Fibroblast of skin of left quadriceps (primary cell): Measurements from ENCODE around the gene ZDHHC1.
"Not testable (repeated sequence)": the region's sequence is repeated elsewhere in the genome, so short reads cannot be mapped to it uniquely, and the experiment has no call there.

Source experiments
- DNase-seq, 2 experiments: peaks; one replicate each; pipeline ENCODE4 v3.0.0-alpha.2; 2013; ENCODE audit warnings: low read depth in 2 of 2

Gene ZDHHC1

DNA sequence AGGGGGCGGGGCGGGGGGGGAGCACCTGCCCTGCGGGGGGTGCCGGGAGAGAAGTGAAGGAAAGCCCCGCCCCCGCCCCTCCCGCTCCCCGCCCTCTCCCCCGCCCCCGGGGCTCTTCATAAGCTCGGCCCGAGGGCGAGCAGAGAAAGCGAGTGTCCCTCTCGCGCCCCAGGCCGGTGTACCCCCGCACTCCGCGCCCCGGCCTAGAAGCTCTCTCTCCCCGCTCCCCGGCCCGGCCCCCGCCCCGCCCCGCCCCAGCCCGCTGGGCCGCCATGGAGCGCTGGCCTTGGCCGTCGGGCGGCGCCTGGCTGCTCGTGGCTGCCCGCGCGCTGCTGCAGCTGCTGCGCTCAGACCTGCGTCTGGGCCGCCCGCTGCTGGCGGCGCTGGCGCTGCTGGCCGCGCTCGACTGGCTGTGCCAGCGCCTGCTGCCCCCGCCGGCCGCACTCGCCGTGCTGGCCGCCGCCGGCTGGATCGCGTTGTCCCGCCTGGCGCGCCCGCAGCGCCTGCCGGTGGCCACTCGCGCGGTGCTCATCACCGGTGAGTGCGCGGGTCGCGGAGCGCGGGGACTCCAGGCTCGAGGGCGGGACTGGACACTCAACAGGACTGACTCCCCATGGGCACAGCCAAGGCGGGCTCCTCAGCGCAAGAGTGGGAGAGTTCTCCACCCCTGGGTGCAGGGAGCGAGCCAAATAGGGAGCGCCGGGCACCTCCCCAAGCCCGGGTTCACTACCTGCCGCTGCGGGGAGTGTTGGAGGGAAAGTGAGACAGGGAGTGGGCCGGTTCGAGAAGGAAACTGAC is 14.9 kb upstream of the ZDHHC1 start, which contains the start of gene HSD11B2:
HSD11B2 (plus strand) TSS at position 145 of the 798 bp plus-strand sequence; CDS start at position 273, 128 bp downstream.
- DNase-seq, result no peak

DNA sequence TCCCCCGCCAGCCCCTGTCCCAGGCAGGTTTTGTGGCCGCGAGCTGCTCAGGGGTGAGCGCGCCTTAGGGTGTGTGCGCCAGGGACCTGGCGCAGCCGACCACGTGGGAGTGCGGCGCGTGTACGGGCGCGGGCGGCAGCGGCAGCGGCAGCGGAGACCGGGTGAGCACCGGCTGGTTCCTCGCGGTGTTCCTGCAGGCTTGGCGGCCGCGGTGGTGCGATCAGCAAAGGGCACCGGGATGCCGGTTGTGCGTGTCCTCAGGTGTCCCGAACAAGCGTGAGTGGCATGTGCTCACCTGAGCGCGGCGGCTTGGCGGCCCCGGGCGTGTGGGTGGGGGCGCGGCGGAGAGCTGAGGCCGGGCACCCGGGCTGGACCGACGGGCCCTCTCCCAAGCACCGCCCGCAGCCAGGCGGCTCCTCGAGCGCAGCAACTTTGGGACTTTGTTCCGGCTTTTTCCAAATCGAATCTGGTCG is 14.3 kb upstream of the ZDHHC1 start:
- DNase-seq, result no peak

DNA sequence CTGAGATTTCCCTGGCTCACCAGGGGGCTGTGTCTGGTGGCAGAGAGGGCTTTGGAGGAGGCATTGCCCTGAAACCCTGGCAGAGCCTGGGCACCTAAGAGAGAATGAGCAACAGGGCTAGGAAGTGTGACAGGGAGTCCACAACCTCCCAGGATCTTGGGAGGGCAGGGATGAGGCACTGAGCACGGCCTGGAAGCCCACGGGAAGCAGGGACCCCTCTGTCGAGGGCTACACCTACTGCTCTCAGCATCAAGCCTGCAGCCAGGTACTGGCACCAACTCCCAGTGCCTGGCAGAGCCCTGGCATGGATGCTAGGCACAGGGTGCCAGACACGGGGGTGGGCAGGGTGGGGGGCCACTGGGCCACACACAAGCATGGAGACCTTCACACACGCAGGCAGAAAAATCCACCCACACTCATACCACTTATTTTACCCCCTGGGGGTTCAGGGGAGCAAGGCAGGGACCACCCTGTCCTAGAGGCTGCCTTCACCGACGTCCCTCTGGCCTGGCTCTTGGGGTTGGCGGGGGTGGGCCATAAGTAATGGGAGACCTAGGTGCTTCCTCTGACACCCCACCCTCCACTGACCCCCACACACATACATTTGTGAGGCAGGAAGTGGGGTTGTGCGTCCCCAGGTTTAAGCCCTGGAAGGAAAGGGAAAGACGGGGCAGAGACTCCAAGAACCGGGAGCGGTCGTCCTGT is 13.7 kb upstream of the ZDHHC1 start:
- DNase-seq, result no peak

DNA sequence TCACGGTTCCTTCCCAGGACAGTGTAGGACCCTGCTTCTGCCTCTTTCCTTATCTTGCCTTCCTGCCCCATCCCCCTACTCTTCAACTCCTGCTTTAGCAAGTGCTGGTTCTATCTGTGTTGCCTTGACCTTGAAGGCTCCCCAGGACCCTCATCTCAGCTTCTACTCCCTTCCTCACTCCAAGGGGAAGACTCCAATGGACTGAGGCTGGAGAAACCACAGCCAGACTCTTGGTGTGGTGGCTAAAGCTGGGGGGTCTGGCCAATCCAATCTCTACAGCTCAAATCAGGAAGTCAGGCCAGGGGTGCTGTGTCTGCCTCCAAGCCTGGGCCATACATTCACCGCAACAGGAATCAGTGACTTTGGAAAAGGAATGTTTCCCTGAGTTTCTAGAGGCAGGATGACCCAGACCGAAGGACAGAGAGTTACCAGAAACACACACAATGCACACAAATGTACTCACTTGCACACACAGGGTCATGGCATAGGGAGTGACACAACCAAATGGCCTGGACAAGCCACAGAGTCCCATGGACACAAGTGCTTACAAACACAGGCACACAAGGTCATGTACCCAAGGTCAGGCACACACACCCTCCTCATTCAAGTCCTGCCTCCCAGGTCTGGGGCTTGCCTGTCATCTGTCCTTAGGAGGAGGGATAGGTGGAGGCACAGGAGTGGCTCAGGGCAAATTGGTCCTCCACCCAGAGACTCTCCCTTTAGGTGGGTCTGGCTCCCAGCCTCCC is 12.9 kb upstream of the ZDHHC1 start:
- DNase-seq, result no peak

DNA sequence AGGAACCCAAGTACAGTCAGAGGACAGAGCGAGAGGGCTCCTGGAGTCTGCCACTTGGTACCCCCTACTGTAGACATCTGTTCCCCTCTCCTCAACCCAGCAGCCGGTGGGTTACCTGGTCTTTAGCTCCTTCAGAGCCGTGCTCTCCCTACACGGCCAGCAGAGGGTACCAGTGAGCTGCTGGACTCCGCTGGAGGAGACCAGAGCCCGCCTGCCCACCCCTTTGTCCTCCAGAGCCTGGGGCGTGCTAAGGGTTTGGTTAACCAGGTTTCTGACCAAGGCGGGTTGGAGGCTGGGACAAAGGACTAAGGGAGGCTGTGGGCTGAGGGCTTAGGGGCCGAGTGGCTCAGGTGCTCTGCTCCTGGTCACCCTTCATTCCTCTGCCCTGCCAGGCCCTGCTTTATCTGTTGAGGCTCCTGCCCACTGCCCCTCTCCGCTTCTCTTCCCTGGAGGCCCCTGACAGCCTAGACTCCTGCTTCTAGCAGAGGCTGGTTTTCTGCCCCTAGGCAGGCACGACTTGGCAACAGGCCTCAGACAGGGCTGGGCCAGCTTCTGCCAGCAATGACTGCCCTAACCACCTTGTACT is 12.0 kb upstream of the ZDHHC1 start:
- no peak for DNase-seq

DNA sequence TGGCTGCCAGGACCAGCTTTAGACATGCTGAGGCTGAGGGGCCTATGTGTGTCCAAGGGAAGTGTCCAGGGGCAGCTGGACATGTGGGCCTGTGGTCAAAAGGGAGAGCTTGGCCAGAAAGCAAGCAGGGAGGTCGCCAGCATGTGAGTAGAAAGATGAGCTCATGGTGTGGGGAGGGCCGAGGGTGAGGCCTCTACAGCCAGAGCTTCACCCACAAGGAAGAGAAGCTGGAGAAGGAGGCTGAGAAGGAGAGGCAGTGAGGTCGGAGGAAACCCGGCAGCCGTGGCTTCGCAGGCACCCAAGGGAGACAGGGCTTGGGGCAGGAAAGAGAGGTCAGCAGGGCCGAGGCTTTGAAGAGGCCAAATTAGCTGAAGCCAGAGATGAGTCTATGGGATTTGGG is 10.7 kb upstream of the ZDHHC1 start:
- no peak for DNase-seq

DNA sequence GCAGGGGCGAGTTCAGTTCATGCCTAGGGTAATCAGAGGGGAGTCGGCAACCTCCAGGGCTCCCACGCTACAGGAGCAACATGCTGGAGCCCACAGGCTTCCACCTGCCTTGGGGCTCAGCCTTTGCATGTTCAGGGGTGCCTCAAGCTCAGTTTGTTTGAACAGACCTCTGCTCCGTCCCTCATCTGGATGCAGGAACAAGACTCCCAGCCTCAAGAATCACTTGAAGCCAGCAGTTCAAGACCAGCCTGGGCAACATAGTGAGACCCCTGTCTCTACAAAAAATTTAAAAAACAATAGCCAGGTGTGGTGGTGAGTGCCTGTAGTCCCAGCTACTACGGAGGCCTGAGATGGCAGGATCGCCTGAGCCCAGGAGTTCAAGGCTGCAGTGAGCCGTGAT is 9.7 kb upstream of the ZDHHC1 start:
- no peak for DNase-seq

DNA sequence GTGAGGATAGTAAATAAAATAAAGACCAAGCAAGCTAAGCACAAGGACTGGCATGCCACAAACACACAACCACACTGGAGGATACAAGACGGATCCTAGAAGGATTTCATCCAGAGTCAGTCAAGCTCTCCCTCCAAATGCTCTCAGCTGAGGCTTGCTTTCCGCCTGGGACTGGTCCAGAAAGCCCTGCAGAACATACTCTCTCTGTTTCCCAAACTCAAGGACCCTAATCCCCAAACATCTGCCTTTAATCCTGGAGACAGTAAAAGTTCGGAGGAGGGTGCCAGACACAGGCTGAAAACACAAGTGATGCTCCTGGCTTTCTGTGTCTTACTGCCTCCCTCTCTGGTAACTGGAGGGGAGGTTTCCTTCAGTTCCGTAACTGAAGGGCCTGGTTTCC is 9.3 kb upstream of the ZDHHC1 start:
- DNase-seq, result no peak

DNA sequence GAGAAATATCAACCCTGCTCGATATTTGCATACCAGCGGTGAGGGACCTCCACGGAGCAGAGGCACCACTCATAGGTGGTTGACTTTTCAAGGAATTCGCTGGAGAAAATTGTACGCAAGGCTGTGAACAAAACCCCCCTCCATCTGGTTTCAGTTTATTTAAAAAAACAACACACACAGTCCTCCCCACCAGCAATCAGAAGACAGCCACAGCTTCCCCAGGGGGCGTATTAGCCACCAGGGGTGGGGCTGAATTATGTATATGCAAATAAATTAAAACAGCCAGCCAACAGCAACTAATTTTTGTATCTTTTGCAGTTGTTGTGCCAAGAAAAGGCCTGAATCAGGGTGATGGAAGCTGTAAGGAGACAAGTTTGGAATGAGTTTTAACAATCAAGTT is 8.8 kb upstream of the ZDHHC1 start:
- DNase-seq, result peak; percentile 80 to 81

DNA sequence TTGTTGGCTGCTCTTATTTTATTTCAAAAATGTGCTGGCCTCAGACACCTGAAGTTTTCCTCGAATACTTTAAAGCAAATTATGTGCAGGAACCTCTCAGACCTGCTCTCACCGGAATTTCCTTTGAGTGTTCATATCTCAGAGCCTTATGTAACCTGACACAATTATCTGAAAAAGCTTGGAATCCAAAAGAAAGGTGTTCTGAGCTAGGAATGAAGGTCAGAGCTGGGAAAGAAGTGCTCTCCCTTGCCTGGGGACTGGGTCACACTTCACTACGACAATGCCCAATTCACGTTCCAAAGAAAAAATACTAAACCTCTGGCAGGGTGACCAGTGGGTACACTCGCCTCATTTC is 8.0 kb upstream of the ZDHHC1 start:
- DNase-seq, result no peak

DNA sequence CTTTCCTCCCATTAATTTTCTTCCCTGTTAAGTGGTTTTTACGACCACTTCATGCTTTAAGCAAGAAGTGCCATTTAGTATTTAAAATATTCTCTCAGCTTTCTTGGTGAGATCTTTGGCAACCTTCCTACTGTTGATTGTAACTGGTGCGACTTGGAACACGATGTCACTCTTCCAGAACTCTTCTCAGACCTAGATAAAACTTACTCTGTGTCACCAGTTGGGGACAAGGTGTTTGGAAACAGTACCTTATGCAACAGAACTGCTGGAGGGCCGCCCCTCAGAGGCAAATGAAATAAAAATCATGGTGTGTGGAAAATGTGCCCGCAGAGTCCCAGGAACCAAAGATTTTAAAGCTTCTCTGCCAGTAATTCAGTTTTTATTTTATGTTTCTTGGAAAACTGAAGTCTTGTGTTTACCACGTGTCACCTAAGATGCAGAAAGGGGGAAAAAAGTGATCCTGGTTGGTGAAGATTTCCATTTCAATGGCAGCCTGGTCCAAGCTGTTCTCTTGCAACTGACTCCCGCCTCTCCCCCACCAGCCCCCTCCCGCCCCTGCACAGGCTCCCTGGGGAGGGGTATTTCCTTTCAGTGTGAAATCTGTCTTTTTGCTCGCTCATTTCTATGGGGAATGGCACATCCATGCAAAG is 7.5 kb upstream of the ZDHHC1 start:
- DNase-seq, result no peak

DNA sequence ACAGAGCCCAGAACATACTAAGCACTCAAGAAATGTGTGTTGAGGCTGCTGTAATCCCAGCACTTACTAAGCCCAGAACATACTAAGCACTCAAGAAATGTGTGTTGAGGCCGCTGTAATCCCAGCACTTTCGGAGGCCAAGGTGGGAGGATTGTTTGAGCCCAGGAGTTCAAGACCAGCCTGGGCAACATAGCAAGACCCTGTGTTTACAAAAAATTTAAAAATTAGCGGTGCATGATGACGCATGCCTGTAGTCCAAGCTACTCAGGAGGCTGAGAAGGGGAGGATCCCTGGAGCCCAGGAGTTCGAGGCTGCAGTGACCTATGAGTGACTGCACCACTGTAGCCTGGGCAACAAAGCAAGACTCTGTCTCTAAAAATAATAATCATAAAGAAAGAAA is 6.7 kb upstream of the ZDHHC1 start:
- DNase-seq, result no peak

DNA sequence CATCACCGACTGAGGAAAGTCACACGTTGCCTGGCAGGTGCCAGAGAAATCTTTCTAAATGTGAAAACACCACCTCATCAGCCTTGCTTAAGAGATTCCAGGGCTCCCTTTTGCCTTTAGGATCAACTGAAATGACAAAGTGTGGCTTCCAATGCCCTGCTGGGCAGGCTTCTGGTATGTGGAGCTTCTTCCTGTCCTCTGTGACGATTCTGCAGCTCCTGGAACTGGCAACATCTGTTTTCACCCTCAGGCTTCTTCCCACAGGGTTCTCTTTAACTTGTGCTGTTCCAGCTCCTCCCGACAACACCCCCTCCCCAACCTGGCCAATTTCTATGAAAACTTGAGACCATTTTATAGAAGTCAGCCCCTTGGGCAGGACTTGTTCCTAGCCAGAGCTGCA is 4.8 kb upstream of the ZDHHC1 start:
- no peak for DNase-seq

DNA sequence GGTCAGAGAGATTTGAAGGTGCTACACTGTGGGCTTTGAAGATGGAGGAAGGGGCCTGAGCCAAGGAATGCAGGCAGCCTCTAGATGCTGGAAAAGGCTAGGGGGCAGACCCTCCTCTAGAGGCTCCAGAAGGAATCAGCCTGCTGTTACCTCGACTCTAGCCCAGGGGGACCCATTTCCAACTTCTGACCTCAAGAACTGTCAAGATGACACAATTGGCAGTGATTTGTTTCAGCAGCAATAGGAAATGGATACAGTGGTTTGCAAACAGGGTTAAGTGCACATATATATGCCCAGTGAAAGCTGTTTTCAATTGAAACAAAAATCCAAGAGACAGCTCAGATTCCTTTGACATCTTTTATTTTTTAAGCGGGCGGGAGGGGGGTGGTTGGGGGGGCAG is 3.7 kb upstream of the ZDHHC1 start:
- no peak for DNase-seq

DNA sequence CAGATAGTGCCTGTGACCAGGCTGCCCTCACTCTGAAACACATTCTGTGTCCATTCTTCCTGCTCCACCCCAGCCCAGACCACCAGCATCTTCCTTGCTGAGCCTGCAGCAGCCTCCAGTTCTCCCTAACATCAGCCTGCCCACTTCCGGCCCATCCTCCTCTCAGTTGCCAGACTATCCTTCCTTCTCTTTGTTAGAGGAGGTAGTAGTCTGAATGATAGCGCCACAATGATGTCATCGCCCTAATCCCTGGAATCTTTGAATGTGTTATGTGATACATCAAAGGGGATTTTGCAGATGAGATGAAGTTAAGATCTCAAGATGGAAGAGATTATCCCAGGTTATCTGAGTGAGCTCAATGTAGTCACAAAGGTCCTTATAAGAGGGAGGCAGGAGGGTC is 3.2 kb upstream of the ZDHHC1 start:
- DNase-seq, result peak in 1 of 2 experiments; percentile 31

DNA sequence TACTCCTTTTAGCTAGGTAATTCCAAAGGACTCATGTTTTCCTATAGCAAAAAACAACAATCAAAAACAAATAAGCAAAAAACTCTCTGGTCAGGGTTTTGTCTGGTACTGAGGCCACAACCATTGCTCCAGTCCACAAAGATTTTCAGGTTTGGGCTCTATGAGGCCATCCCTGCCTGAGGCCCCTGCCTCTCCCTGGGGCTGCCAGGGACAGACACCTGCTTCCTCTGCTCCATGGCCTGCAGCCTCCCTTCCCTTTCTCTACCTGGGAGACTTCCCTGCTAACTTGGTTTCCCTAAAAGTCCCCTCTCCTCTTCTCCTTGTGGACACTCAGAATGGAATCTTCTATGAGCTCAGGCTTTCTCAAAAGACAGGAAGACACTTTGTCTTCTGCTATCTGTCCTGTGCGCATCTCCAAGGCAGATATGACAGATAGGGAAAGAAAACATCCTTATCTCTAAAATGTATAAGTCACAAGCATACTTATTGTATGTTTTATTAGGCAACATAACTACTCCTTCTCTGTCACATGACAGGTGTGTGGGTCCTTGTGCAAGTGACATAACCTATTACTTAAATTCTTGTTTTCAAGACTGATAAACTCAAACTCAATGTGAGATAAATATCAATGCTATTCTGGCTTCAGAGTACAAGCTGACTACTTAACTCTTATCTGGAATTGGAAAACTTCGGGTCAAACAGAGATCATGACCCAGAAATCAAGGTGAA is 1.2 kb upstream of the ZDHHC1 start:
- no peak for DNase-seq

DNA sequence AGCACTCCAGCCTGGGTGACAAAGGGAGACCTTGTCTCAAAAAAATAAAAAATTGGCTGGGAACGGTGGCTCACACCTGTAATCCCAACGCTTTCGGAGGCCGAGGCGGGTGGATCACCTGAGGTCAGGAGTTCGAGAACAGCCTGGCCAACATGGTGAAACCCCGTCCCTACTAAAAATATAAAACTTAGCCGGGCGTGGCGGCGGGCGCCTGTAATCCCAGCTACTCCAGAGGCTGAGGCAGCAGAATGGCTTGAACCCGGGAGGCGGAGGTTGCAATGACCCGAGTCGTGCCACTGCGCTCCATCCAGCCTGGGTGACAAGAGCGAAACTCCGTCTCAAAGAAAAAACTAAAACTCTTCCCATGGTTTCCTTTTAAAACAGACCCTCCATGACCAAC is 856 bp downstream of the ZDHHC1 start:
- not testable (repeated sequence) for DNase-seq

DNA sequence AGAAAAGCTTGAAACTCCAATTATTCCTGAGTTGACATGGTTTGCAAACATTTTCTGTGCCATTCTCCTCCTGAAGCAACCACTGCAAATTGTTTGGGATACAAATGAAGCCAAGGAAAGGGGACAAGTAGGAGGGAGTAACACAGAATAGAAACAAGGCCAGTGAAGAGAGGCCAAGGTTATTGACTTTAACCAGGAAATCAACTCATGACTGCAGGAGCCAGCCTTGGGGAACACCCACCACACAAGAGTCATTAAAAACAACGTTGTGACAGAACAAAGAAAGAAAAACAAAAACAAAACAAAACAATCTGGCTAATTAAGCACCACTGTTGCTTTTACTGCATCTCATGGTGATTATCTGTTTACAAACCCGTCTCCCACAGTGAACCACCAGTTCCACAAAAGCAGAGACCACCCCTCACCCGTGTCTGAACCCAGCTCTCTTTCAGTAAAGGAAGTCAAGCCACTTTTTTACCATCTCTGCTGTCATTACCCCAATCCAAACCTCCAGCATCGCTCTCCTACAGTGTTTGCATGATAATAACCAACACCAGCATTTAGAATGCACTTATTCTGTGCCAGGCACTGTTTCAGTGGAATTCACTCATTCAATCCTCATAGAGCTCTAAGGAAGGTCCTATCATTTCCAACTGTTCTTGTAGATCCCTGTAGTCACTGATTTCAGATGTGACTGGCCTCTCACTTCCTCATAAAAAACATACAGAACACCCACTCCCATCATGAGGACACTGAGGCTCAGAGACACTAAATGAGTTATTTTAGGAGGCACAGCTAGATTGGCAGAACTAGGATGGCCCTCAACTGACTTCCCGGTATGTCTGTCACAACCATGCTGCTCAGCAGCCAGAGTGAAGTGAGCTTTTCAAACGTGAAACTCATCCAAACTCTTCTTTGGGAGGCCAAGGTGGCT is 2.0 kb downstream of the ZDHHC1 start:
- no peak for DNase-seq

DNA sequence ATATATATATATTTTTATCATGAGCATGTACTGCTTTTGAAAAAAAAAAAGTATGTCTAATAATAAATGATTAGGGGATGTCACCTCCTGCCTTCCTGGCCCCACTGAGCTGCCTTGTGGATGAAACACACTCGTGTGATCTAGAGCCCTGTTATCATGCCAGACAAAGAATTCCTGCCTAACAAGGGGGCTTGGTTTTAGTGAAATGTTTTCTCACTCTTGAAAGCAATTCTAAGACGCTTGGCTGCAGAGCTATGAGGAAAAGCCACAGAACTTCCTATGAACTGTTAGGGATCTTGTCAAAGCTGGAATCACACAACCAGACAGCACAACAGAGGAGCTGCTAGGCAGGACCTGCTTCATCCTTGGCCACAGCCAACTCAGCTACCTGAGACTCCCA is 4.0 kb downstream of the ZDHHC1 start:
- DNase-seq, result no peak

DNA sequence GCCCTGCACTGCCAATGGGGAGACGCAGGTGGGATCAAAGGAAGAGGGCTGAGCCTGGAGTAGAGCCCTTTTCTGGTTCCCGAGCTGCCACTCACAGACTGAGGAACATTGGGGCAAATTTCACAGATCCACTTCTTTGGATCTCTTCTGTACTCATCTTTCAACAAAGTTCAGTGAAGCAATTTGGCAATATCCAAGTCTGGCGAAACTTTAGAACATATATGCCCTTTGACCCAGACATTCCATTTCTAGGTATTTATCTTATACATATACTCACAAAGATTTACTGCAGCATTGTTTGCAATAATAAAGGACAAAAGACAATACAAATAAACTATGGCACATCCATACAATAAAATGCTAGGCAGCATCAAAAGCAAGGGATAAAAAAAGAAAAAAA is 4.9 kb downstream of the ZDHHC1 start:
- DNase-seq, result no peak
